SH-SY5Y (cell line): ENCODE data around the gene AGBL1.

Experiments used
- GATA2 ChIP-seq: IDR thresholded peaks from 2 replicates; pipeline ENCODE4 v1.6.1; 2011; ENCODE audit warnings: mild to moderate bottlenecking, low read depth, low read length
- GATA3 ChIP-seq: IDR thresholded peaks from 2 replicates; pipeline ENCODE4 v1.6.1; 2011; ENCODE audit warnings: low read depth, mild to moderate bottlenecking, low read length, moderate library complexity

- TF ChIP-seq GATA2 (no peak), GATA3 (no peak)
These were observed 719.6 kb downstream of the AGBL1 start for GRCh38 chr15:86799226-86799625.
